ENCODE measurements around the gene CEBPZOS. TPM values are rescaled to one million over a fixed set of nuclear protein-coding genes. Genes with fewer than 3 reads are reported as not detected.

Gene CEBPZOS
- polyA plus RNA-seq, 1 experiment, result 50.5 TPM

GRCh38 chr2:37244017-37244416, 47.7 kb downstream of the CEBPZOS start:
- DNase-seq (ENCODE audit: low read depth, low spot score), result no peak
- no peaks in the 10 kb centered on the region for H3K9me3 ChIP-seq (ENCODE audit: control insufficient read depth, insufficient read depth, low read length)
- TF ChIP-seq CTCF (IDR thresholded peaks at IDR 0.05; ENCODE audit: low read depth, low read length), result no peak
- H3K27me3 ChIP-seq (ENCODE audit: control insufficient read depth, insufficient read depth, low read length), result no peaks in the 10 kb centered on the region
- H3K27ac ChIP-seq (ENCODE audit: low read depth, low read length), result no peak overlapping the region
- no peak overlapping the region for H3K4me3 ChIP-seq (ENCODE audit: low read depth, low read length)
- POLR2A ChIA-PET, result no interaction called here
- CTCF ChIA-PET, result interaction anchor here (0.6 kb wide), 1 partner anchor 99 kb away, joined by 4 read pairs; no protein-coding TSS in a partner anchor

DNA sequence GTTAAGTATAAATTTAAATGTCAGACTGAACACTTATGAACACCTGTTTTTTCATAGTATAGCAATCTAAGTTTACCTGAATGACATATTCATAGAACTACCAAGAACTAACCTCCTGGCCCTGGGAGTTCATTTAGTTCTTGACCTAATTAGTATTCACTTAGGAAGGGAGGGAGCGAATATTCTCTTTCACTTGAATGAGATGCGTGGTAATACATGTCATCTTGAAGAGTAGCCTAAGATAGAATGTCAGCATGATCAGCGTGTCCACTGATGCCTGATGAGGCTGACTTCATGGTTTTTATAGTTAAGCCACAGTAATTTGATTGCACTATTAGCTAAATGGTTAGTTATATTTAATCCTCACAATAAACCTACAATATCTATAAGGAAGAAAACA, 48.5 kb downstream of the CEBPZOS start:
- CTCF ChIA-PET, result no interaction called here
- no peak for TF ChIP-seq CTCF (IDR thresholded peaks at IDR 0.05; ENCODE audit: low read depth, low read length)

DNA sequence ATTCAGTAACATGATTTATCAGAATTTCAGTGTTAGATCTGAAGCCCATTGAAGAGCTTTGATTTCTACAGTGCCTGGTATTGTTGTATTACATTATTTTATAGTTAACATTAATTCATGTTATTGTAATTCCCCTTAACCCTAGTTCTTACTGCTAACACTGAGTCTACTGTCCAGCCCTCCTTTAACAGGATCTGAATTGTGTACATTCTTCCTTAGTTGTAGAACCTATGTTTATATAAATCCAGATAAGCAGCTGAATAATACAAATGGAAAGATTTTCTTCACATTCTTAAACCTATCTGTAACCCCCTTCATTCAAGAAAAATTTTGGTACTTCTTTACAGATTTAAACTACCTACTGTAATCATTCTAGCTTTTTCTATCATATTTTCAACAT, 49.9 kb downstream of the CEBPZOS start:
- Histone ChIP-seq H3K27ac (ENCODE audit: low read depth, low read length) (no peak overlapping the region), H3K27me3 (ENCODE audit: control insufficient read depth, insufficient read depth, low read length) (no peaks in the 10 kb centered on the region), H3K9me3 (ENCODE audit: control insufficient read depth, insufficient read depth, low read length) (no peaks in the 10 kb centered on the region), H3K4me3 (ENCODE audit: low read depth, low read length) (no peak overlapping the region)
- TF ChIP-seq CTCF (IDR thresholded peaks at IDR 0.05; ENCODE audit: low read depth, low read length), result no peak
- ChIA-PET POLR2A (no interaction called here), CTCF (interaction anchor here (1.2 to 1.4 kb wide), 2 partner anchors 78 to 631 kb away, joined by 4 to 5 read pairs; no protein-coding TSS in a partner anchor)
- no peak for DNase-seq (ENCODE audit: low read depth, low spot score)

More for the DNA sequence above, 48.5 kb downstream of the CEBPZOS start:
- Histone ChIP-seq H3K9me3 (ENCODE audit: control insufficient read depth, insufficient read depth, low read length) (no peaks in the 10 kb centered on the region), H3K27ac (ENCODE audit: low read depth, low read length) (no peak overlapping the region), H3K4me3 (ENCODE audit: low read depth, low read length) (no peak overlapping the region), H3K27me3 (ENCODE audit: control insufficient read depth, insufficient read depth, low read length) (no peaks in the 10 kb centered on the region)
- no peak for DNase-seq (ENCODE audit: low read depth, low spot score)
- POLR2A ChIA-PET, result no interaction called here

- Histone ChIP-seq H3K27ac (ENCODE audit: low read depth, low read length) (no peak overlapping the region), H3K27me3 (ENCODE audit: control insufficient read depth, insufficient read depth, low read length) (no peaks in the 10 kb centered on the region), H3K4me3 (ENCODE audit: low read depth, low read length) (no peak overlapping the region), H3K9me3 (ENCODE audit: control insufficient read depth, insufficient read depth, low read length) (no peaks in the 10 kb centered on the region)
- CTCF ChIA-PET, result interaction anchor here (0.6 to 1.6 kb wide), 2 partner anchors 626 to 638 kb away, joined by 4 read pairs; no protein-coding TSS in a partner anchor
- no peak for TF ChIP-seq CTCF (IDR thresholded peaks at IDR 0.05; ENCODE audit: low read depth, low read length)
- POLR2A ChIA-PET, result no interaction called here
- no peak for DNase-seq (ENCODE audit: low read depth, low spot score)
These were observed 54.8 kb downstream of the CEBPZOS start for GRCh38 chr2:37250869-37251740.

Other genes with a start within 250 kb of the CEBPZOS start
- gene STRN, start 230.0 kb upstream of the CEBPZOS start, polyA plus RNA-seq (2011; rRNA removed), result 15.5 and 20.0 TPM in 2 replicates
- gene HEATR5B, start 112.1 kb upstream of the CEBPZOS start, polyA plus RNA-seq (2011; rRNA removed), result 14.1 and 17.8 TPM in 2 replicates
- gene GPATCH11, start 112.0 kb upstream of the CEBPZOS start, polyA plus RNA-seq (2011; rRNA removed), result 4.7 and 7.2 TPM in 2 replicates
- 24.2 and 36.5 TPM in 2 replicates for gene EIF2AK2, start 39.5 kb upstream of the CEBPZOS start, polyA plus RNA-seq (2011; rRNA removed)
- not detected in 2 replicates for gene SULT6B1, start 7.8 kb upstream of the CEBPZOS start, polyA plus RNA-seq (2011; rRNA removed)
- gene CEBPZ, start 35.1 kb downstream of the CEBPZOS start, polyA plus RNA-seq (2011; rRNA removed), result 14.1 and 21.1 TPM in 2 replicates
- 17.1 and 23.3 TPM in 2 replicates for gene NDUFAF7, start 35.2 kb downstream of the CEBPZOS start, polyA plus RNA-seq (2011; rRNA removed)
- 37.2 and 49.5 TPM in 2 replicates for gene PRKD3, start 128.3 kb downstream of the CEBPZOS start, polyA plus RNA-seq (2011; rRNA removed)
- gene QPCT, start 148.1 kb downstream of the CEBPZOS start, polyA plus RNA-seq (2011; rRNA removed), result 8.3 and 11.2 TPM in 2 replicates